Adipocyte (in vitro differentiated cells): ENCODE data around the gene RUSF1.
"Not testable (repeated sequence)": the region's sequence is repeated elsewhere in the genome, so short reads cannot be mapped to it uniquely, and the experiment has no call there.

Experiments
- DNase-seq: peaks from one replicate; pipeline ENCODE4 v3.0.0-alpha.2; 2015; ENCODE audit warnings: low read depth
- H3K27me3 ChIP-seq: replicated peaks from 2 replicates; pipeline ENCODE4 v1.7.0; 2013; ENCODE audit warnings: mild to moderate bottlenecking, low read length, moderate library complexity; ENCODE audit not compliant: control insufficient read depth, insufficient read depth
- H3K36me3 ChIP-seq: 2 replicates; pipeline ENCODE4 v1.7.0; 2013; ENCODE audit warnings: low read length, mild to moderate bottlenecking, moderate library complexity; ENCODE audit not compliant: control insufficient read depth, insufficient read depth, severe bottlenecking
- H3K4me1 ChIP-seq: 2 replicates; pipeline ENCODE4 v1.7.0; 2013; ENCODE audit warnings: mild to moderate bottlenecking, low read length, moderate library complexity; ENCODE audit not compliant: control insufficient read depth, insufficient read depth
- H3K4me3 ChIP-seq: 2 replicates; pipeline ENCODE4 v1.7.0; 2013; ENCODE audit warnings: mild to moderate bottlenecking, low read length, moderate library complexity
- H3K9ac ChIP-seq: 2 replicates; pipeline ENCODE4 v1.7.0; 2013; ENCODE audit warnings: mild to moderate bottlenecking, low read length, moderate library complexity
- H3K9me3 ChIP-seq: 2 replicates; pipeline ENCODE4 v1.7.0; 2013; ENCODE audit warnings: mild to moderate bottlenecking, low read length, moderate library complexity; ENCODE audit not compliant: control insufficient read depth

Gene RUSF1

GRCh38 chr16:31484048-31484447 lies 24.1 kb downstream of the RUSF1 start:
- peaks cover 41% of the 10 kb centered on the region for H3K27me3 ChIP-seq
- H3K36me3 ChIP-seq, H3K9ac ChIP-seq, H3K4me3 ChIP-seq, DNase-seq, H3K9me3 ChIP-seq: not testable (repeated sequence)
- peaks cover 13% of the 10 kb centered on the region for H3K4me1 ChIP-seq

DNA sequence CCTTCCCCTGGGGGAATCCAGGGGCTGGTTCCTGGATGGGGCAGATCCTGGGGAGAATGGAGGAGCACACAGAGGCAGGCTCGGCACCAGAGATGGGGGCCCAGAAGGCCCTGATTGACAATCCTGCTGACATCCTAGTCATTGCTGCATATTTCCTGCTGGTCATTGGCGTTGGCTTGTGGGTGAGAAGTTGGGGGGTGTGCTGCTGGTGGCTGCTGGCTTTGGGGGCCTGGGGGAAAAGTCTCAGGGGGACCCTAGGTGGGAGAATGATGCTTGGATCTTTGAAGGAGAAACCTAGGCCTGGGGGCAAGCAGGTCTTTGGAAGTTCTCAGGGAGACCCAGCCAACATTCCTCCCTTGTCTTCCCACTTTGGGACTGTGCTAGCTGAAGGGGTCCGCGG lies 25.1 kb downstream of the RUSF1 start, which contains the start of gene SLC5A2:
TSS of gene SLC5A2 (plus strand) at position 43 of the 400 bp plus-strand sequence. CDS start at position 57, 14 bp downstream.
- Histone ChIP-seq H3K27me3 (peaks cover 38% of the 10 kb centered on the region), H3K9ac (no peak within 1 kb of the TSS), H3K4me1 (peaks cover 6% of the 10 kb centered on the region), H3K36me3 (peaks cover 2% of the 10 kb centered on the region), H3K4me3 (no peak within 1 kb of the TSS), H3K9me3 (no peaks in the 10 kb centered on the region)
- DNase-seq: no peak

DNA sequence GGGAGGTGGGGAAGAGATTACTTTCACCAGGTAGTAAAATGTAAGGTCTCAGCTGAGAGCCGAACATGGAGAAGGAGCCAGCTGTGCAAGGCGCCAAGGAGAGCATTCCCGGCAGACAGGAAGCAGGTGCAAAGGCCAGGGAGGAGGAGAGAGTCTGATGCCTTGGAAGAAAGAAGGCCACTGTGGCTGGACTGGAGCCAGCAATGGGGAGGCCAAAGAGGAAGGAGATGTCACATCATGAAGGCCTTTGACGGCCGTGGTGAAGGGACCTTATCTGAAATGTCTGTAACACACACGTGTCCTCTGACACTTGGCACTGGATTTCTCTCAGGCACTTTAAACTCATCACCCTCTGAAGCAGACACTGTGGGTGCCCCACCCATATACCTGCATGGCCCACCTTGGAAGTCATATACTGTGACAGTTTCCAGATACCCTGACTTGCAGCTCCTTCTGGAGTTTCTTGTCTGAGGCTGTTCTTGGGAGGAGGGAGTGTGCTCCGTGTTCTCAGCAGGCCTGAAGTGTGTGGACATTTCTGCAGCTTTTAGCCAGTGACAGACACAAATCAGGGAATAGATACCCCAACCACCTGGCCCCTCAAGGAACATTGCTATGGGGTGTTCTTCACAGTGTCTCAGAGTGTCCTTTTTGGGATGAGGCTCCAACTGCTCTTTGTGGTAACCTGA lies 27.2 kb downstream of the RUSF1 start:
- Histone ChIP-seq H3K36me3 (peaks cover 9% of the 10 kb centered on the region), H3K27me3 (peaks cover 23% of the 10 kb centered on the region), H3K9ac (no peak overlapping the region), H3K4me1 (no peaks in the 10 kb centered on the region), H3K9me3 (no peaks in the 10 kb centered on the region), H3K4me3 (no peak overlapping the region)
- no peak for DNase-seq

DNA sequence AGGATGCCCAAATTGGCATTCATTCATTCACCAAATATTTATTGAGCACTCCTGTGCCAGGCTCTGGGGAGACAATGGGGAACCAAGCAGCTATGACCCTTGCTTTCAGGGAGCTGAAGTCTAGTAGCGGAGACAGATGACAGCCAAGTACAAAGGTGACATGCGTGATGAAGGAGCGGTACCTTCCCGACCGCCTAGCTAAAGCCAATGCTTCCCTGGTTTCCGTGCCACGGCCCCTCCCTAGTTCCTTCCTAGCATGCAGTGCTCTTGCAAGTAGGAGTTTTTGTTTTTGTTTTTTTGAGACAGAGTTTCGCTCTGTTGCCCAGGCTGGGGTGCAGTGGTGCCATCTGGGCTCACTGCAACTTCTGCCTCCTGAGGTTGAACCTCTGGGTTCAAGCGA lies 28.4 kb downstream of the RUSF1 start:
- Histone ChIP-seq H3K27me3 (peaks cover 13% of the 10 kb centered on the region), H3K9me3 (no peaks in the 10 kb centered on the region), H3K4me3 (no peak overlapping the region), H3K9ac (no peak overlapping the region), H3K36me3 (peaks cover 18% of the 10 kb centered on the region), H3K4me1 (no peaks in the 10 kb centered on the region)
- no peak for DNase-seq

- Histone ChIP-seq H3K9me3 (no peaks in the 10 kb centered on the region), H3K4me3 (no peak overlapping the region), H3K36me3 (peaks cover 21% of the 10 kb centered on the region), H3K4me1 (peaks cover 7% of the 10 kb centered on the region), H3K27me3 (peaks cover 12% of the 10 kb centered on the region), H3K9ac (no peak overlapping the region)
- no peak for DNase-seq
Observed at GRCh38 chr16:31478956-31479355, 29.2 kb downstream of the RUSF1 start.

DNA sequence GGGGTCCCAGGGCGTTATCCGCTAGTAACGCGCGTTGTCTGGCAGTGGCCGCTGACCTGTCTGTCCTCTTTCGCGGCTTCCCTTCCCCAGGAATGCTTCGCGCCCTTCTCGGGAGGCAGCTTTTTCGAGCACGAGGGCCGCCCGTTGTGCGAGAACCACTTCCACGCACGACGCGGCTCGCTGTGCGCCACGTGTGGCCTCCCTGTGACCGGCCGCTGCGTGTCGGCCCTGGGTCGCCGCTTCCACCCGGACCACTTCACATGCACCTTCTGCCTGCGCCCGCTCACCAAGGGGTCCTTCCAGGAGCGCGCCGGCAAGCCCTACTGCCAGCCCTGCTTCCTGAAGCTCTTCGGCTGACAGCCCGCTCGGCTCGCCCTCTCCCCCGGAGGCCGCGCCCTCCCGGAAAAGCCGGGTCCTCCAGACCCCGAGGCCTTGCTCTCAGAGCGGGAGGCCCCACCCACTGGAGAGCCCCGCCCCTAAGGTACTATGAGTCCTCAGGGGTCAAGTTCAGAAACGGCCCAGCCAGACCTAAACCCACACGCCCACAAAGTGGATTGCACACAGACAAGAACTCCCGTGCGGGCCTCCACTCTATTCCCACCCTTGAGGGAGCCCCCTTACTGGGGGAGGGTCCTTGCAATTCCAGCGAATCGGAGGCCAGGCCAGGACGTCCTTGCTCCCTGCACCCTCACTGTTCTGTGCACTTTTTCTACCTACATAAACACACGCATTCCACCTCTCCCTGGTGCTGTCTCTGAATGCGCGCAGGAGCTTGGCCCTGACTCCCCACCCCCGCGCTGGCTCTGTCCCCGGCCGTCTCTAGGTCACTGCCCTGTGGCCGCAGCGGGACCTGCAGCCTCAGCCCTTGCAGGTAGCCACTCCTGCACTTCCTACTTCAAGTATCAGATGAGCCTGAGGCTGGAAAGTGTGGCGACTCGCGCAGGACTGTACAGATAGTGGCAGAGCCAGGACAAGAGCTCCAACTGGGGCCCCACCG lies 30.7 kb downstream of the RUSF1 start:
- Histone ChIP-seq H3K36me3 (peaks cover 21% of the 10 kb centered on the region), H3K27me3 (peaks cover 8% of the 10 kb centered on the region), H3K9ac (no peak overlapping the region), H3K4me3 (no peak overlapping the region), H3K4me1 (peaks cover 17% of the 10 kb centered on the region), H3K9me3 (no peaks in the 10 kb centered on the region)
- DNase-seq: no peak

- Histone ChIP-seq H3K4me1 (peaks cover 22% of the 10 kb centered on the region), H3K36me3 (peaks cover 21% of the 10 kb centered on the region), H3K9ac (no peak overlapping the region), H3K27me3 (peaks cover 8% of the 10 kb centered on the region), H3K9me3 (no peaks in the 10 kb centered on the region), H3K4me3 (no peak overlapping the region)
- DNase-seq: no peak
Observed at GRCh38 chr16:31476303-31477219, 31.6 kb downstream of the RUSF1 start.

DNA sequence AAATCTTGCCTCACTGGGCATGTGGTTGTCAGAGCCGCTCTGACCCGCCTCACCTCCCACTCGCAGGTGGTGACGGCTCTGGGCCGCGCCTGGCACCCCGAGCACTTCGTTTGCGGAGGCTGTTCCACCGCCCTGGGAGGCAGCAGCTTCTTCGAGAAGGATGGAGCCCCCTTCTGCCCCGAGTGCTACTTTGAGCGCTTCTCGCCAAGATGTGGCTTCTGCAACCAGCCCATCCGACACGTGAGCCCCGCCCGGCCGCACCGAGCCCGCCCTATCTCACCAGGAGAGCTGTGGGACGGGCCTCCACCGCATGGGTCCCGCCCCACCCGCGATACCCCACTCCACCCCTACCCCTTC lies 32.3 kb downstream of the RUSF1 start:
- Histone ChIP-seq H3K9me3 (no peaks in the 10 kb centered on the region), H3K9ac (no peak overlapping the region), H3K27me3 (peaks cover 3% of the 10 kb centered on the region), H3K36me3 (peaks cover 21% of the 10 kb centered on the region), H3K4me3 (no peak overlapping the region), H3K4me1 (peaks cover 27% of the 10 kb centered on the region)
- no peak for DNase-seq

DNA sequence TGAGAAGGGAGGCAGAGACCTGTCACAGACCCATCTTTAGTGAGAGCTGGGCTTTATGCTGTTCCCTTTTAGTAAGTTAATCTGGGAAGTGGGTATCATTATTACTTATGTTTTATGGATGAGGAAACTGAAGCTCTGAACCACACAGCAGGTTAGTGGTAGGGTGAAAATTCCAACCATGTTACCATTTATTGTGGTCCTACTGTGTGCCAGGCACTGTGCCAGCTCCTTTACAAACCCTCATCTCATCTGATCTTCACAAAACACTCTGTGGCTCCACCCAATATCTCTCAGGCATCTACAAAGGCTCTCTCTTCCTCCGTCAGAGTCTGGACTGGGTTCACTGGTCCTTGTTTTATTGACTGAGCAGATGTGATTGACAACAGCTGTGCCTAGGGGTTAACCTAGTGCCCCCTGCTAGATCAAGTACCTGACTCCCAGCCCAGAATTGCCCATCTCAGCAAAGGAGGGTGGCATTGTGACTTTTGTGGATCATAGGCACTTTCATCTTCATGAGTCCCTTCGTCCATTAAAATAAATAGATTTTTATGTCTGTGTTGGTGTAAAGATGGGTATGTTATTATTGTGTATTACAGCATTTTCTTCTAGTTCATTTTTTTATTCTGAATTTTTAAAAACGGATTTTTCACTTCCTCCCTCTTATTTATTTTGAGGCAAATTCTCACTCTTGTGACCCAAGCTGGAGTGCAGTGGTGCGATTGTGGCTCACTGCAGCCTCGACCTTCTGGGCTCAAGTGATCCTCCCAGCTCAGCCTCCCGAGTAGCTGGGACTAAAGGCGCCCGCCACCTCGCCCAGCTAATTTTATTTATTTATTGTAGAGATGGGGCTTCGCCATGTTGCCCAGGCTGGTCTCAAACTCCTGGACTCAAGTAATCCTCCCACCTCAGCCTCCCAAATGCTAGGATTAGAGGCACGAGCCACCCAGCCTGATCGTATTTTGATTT lies 33.1 kb downstream of the RUSF1 start:
- H3K36me3 ChIP-seq: peaks cover 21% of the 10 kb centered on the region

DNA sequence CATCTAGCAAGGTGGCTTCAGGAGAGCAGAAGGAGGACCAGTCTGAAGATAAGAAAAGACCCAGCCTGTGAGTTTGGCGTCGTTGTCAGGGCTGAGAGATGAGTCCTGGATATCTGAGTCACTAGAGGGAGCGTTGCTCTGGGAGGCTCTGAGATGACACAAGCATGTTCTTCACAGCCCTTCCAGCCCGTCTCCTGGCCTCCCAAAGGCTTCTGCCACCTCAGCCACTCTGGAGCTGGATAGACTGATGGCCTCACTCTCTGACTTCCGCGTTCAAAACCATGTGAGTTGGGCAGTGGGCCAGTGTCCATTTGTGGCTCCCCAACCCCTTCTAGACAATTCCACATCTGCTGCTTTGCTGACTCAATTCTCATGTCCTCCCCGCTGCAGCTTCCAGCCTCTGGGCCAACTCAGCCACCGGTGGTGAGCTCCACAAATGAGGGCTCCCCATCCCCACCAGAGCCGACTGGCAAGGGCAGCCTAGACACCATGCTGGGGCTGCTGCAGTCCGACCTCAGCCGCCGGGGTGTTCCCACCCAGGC lies 33.9 kb downstream of the RUSF1 start:
- no peaks in the 10 kb centered on the region for H3K9me3 ChIP-seq
- peaks cover 21% of the 10 kb centered on the region for H3K36me3 ChIP-seq
- H3K27me3 ChIP-seq: no peaks in the 10 kb centered on the region
- H3K4me1 ChIP-seq: peaks cover 27% of the 10 kb centered on the region
- peak overlapping the region; percentile 19 for H3K9ac ChIP-seq
- H3K4me3 ChIP-seq: no peak overlapping the region
- peak; percentile 25 for DNase-seq

More for the DNA sequence above, 33.1 kb downstream of the RUSF1 start:
- H3K9me3 ChIP-seq: no peaks in the 10 kb centered on the region
- H3K9ac ChIP-seq: peak overlapping the region; percentile 19
- H3K27me3 ChIP-seq: no peaks in the 10 kb centered on the region
- H3K4me3 ChIP-seq: no peak overlapping the region
- DNase-seq: no peak
- peaks cover 27% of the 10 kb centered on the region for H3K4me1 ChIP-seq
